EH (cell line): ENCODE data around the gene TEAD4.

Source experiments
- DNase-seq: peaks from one replicate; pipeline ENCODE4 v3.0.0-alpha.2; 2015; ENCODE audit warnings: low read depth

TEAD4 gene

GRCh38 chr12:3048540-3048939 is 89.3 kb downstream of the TEAD4 start:
- DNase-seq, result no peak

GRCh38 chr12:3049176-3049575 is 90.0 kb downstream of the TEAD4 start:
- no peak for DNase-seq

- no peak for DNase-seq
These were observed 90.5 kb downstream of the TEAD4 start for GRCh38 chr12:3049611-3050249.

- DNase-seq, result no peak
These were observed 95.2 kb downstream of the TEAD4 start for GRCh38 chr12:3054374-3054773.

GRCh38 chr12:3055026-3055703 is 96.0 kb downstream of the TEAD4 start:
- DNase-seq, result no peak

GRCh38 chr12:3055704-3056467 is 96.7 kb downstream of the TEAD4 start:
- DNase-seq, result peak; percentile 56

- peak; percentile 79 for DNase-seq
These were observed 101.9 kb downstream of the TEAD4 start for GRCh38 chr12:3061059-3061458.

- DNase-seq, result peak; percentile 9
These were observed 102.5 kb downstream of the TEAD4 start for GRCh38 chr12:3061501-3062215.

- no peak for DNase-seq
These were observed 106.1 kb downstream of the TEAD4 start for GRCh38 chr12:3065300-3065699.

- peak; percentile 55 for DNase-seq
These were observed 106.6 kb downstream of the TEAD4 start for GRCh38 chr12:3065846-3066245.

- no peak for DNase-seq
These were observed 110.5 kb downstream of the TEAD4 start for GRCh38 chr12:3069714-3070113.

GRCh38 chr12:3071107-3071506 is 111.9 kb downstream of the TEAD4 start:
- DNase-seq, result peak; percentile 25

- no peak for DNase-seq
These were observed 112.5 kb downstream of the TEAD4 start for GRCh38 chr12:3071710-3072109.

GRCh38 chr12:3073438-3074250 is 114.4 kb downstream of the TEAD4 start:
- peak; percentile 81 for DNase-seq

GRCh38 chr12:3075315-3075714 is 116.1 kb downstream of the TEAD4 start:
- no peak for DNase-seq

- DNase-seq, result peak; percentile 80
These were observed 117.8 kb downstream of the TEAD4 start, which contains the start of gene TSPAN9 for GRCh38 chr12:3076730-3077571. TSS of gene TSPAN9 (plus strand) at chr12:3077379. CDS start at chr12:3201194, 123,815 bp downstream.

GRCh38 chr12:3077572-3078081 is 118.4 kb downstream of the TEAD4 start:
- DNase-seq, result peak; percentile 26

- no peak for DNase-seq
These were observed 119.1 kb downstream of the TEAD4 start for GRCh38 chr12:3078086-3078820.

GRCh38 chr12:3081091-3081490 is 121.9 kb downstream of the TEAD4 start:
- no peak for DNase-seq

- no peak for DNase-seq
These were observed 122.7 kb downstream of the TEAD4 start for GRCh38 chr12:3081886-3082285.
